PC-9 (cell line): Measurements from ENCODE around the gene LY6G6D.

ENCODE experiments used
- EZH2 ChIP-seq: fragments of 200-600 bp; sonication (generic); IDR thresholded peaks from 2 replicates; pipeline ENCODE4 v1.8.0; 2017; ENCODE audit warnings: antibody characterized with exemption, low read depth
- TF ChIP-seq, protein P1 (sequence below): fragments of 200-600 bp; sonication (generic); conservative IDR thresholded peaks from 2 replicates; pipeline ENCODE4 v1.6.1; 2017; ENCODE audit warnings: mixed run types, antibody characterized with exemption, mild to moderate bottlenecking, moderate library complexity

DNA sequence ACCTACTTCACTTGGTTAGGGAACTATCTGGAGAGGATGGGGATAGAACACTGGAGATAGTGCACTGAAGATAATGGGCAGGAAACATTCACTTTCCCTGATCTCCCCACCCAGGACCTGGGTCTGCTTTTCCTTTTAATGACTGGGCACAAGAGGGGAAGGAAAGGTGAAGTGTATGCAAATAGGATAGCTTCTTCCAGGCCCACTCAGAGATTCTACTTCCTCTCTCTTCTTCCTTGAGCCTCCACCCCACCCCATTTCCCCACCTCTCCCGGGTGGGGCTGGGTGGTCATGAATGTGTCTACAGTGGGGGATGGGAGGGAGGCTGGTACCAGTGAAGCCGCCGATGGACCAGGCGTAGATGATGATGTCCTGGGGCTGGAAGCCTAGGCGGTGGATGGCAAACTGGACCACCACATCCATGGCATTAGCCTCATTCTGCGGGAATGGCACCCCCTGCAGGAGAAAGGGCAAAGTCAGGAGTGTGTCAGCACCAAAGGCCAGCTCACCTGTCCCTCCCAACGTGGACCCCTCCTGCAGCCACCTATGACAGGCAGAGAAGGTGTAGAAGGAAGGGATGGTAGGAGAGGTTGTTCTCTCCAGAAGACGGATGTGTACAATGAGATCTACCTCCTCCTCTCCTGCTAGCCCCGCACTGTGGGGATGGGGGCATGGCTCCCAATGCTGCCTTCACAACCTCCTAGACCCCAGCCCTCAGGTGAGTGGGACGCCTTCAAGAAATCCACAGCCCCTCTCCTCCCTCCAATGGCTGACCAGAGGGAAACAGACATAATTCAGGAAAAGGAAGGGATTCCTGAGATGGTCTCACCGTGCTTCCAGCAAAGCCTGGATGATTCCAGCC is 25.7 kb upstream of the LY6G6D start:
- TF ChIP-seq, protein P1, sequence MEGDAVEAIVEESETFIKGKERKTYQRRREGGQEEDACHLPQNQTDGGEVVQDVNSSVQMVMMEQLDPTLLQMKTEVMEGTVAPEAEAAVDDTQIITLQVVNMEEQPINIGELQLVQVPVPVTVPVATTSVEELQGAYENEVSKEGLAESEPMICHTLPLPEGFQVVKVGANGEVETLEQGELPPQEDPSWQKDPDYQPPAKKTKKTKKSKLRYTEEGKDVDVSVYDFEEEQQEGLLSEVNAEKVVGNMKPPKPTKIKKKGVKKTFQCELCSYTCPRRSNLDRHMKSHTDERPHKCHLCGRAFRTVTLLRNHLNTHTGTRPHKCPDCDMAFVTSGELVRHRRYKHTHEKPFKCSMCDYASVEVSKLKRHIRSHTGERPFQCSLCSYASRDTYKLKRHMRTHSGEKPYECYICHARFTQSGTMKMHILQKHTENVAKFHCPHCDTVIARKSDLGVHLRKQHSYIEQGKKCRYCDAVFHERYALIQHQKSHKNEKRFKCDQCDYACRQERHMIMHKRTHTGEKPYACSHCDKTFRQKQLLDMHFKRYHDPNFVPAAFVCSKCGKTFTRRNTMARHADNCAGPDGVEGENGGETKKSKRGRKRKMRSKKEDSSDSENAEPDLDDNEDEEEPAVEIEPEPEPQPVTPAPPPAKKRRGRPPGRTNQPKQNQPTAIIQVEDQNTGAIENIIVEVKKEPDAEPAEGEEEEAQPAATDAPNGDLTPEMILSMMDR: peak; percentile 47; the same call in 1 of the 2 replicates
- TF ChIP-seq EZH2: no peak
